Stimulated activated CD8-positive, alpha-beta memory T cell treated with anti-CD3 and anti-CD28 coated beads, Interleukin-4, amount 100 ng/mL, for 48 hours (primary cell): Measurements from ENCODE around the gene COASY.
"Not testable (repeated sequence)": the region's sequence is repeated elsewhere in the genome, so short reads cannot be mapped to it uniquely, and the experiment has no call there.

Experiments
- DNase-seq: peaks from one replicate; pipeline ENCODE4 v3.0.0-alpha.2; 2020

Gene COASY

DNA sequence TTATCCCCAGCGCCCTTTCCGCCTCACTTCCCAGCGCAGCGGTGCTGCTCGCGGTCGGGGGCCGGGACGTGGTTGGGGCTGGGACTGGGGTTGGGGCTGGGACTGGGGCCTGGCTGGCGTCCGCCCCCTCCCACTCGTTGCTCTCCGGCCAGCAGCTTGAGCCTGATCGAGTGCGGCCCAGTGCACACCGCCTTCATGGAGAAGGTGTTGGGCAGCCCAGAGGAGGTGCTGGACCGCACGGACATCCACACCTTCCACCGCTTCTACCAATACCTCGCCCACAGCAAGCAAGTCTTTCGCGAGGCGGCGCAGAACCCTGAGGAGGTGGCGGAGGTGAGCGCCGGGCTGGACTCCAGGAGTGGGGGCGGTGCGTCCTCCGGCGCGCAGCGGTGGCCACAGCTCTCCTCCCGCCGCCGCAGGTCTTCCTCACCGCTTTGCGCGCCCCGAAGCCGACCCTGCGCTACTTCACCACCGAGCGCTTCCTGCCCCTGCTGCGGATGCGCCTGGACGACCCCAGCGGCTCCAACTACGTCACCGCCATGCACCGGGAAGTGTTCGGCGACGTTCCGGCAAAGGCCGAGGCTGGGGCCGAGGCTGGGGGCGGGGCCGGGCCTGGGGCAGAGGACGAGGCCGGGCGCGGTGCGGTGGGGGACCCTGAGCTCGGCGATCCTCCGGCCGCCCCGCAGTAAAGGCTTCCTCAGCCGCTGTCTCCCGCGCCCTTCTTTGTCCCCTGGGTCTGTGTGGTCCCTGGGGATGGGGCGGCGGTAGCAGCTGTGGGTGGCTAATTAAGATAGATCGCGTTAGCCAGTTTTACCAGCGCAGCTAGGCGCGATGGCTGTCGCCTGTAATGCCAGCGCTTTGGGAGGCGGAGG lies 7.5 kb upstream of the COASY start:
- peak; percentile 89 for DNase-seq

DNA sequence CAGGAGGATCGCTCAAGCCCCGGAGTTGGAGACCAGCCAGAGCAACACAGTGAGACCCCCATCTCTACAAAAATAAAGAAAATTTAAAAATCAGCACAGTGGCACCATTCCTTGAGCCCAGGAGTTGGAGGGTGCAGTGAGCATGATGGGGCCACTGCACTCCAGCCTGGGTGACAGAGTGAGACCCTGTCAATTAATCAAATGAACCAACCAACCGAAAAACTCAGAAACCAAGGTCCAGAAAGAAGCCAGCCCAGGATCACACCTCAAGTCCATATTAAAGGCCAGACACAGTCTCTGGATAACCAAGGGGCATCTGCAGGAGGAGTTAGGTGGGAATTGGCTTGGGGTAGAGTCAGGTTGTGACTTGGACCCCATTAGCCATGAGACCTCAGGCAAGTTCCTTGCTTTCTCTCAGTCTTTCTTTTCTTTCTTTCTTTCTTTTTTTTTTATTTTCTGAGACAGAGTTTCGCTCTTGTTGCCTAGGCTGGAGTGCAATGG lies 6.8 kb upstream of the COASY start:
- DNase-seq = no peak

DNA sequence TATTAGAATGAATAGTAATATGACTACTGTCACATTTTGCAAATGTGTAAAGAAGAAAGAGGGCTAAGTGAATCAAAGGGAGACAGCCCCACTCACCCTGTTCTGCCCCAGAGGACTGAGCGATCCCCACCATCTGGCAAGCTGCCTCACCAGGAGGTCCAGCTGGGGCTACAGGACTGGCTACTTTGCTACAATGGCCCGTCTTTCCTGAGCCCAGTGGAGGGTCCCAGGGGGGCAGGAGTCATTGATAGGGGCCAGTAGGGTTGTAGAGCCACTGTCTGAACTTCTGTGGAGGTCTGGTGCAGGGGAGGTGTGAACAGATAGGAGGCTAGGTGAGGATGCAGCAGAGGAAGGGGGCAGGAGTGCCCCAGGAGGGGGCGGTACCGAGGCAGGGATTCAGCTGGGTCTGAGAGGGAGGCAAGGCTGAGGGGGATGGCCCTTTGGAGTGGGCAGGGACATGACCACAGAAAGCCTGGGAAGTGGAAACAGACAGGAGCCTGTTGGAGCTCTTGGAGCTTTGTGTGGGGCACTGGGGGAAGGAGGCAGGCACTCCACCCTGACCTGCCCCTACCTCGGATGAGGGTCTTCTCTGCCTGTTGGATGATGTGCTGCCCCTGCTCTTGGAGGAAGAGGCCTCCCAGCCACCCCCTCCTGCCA lies 5.9 kb upstream of the COASY start:
- DNase-seq = not testable (repeated sequence)

DNA sequence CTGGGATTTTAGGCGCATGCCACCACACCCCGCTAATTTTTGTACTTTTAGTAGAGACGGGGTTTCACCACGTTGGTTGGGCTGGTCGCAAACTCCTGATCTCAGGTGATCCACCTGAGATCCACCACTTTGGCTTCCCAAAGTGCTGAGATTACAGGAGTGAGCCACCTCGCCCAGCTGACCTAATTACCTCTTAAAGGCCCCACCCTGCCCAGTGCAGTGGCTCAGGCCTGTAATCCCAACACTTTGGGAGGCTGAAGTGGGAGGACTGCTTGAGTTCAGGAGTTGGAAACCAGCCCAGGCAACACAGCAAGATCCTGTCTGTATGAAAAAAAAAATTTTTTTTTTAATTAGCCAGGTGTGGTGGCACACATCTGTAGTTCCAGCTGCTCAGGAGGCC lies 2.9 kb upstream of the COASY start:
- no peak for DNase-seq

DNA sequence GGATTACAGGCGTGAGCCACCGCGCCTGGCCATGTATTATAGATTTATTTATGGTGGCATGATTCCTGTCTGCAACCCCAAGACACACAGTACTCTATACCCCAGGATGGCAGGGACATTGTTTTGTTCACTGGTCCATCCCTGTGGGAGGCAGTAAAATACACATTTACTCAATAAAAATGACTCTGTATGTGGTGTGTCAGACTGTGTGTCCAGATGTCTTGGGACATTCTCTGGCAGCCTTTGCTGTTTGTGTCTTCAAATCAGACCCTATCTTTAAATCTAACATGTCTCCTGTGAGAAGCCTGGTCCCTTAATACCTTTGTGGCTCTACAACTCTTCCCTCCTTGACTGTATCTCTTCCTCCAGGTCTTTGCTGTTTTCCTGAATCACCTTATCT lies 1.7 kb upstream of the COASY start:
- no peak for DNase-seq

DNA sequence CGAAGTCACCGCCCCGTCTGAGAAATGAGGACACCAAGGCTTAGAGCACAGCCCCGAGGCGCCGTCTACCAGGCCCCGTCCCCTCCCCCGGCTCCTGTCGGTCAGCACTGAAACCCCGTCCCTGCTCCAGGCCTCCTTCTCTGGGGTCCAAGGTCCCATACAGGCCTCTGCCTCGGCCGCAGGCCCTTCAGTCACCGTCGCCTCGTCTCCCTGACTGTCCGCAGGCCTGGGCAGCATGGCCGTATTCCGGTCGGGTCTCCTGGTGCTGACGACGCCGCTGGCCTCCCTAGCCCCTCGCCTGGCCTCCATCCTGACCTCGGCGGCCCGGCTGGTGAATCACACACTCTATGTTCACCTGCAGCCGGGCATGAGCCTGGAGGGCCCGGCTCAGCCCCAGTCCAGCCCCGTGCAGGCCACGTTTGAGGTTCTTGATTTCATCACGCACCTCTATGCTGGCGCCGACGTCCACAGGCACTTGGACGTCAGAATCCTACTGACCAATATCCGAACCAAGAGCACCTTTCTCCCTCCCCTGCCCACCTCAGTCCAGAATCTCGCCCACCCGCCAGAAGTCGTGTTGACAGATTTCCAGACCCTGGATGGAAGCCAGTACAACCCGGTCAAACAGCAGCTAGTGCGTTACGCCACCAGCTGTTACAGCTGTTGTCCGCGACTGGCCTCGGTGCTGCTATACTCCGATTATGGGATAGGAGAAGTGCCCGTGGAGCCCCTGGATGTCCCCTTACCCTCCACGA lies 617 bp downstream of the COASY start:
- DNase-seq = no peak

DNA sequence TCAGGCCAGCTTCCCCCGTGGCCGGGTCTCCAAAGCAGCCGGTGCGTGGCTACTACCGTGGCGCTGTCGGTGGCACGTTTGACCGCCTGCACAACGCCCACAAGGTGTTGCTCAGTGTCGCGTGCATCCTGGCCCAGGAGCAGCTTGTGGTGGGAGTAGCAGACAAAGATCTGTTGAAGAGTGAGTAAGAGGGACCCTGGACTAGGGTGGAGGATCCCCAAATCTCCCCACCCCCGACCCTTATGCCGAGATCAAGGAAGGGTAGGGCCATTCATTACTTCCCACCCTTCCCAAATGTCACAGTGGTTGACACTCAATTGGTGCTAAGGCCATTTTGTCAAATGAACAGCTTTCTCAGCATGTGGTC lies 1.2 kb downstream of the COASY start:
- no peak for DNase-seq

DNA sequence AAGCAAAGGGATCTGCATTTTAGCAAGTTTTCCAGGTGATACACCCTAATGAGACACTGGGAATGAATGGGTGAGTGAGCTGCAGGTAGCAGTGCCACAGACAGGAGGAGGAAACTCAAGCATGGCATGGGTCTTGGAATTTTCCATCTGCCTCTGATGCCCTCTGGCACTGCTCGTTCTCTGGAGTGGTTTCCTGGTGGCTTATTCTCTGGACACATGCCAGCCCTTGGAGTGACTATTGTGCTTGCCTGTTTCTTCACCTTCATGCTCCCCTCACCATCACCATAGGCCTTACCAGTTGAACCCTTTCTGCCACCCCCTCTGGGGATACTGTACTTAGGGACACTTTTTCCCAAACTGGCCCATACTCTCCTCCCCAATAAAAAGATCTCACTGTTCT lies 1.6 kb downstream of the COASY start:
- no peak for DNase-seq

DNA sequence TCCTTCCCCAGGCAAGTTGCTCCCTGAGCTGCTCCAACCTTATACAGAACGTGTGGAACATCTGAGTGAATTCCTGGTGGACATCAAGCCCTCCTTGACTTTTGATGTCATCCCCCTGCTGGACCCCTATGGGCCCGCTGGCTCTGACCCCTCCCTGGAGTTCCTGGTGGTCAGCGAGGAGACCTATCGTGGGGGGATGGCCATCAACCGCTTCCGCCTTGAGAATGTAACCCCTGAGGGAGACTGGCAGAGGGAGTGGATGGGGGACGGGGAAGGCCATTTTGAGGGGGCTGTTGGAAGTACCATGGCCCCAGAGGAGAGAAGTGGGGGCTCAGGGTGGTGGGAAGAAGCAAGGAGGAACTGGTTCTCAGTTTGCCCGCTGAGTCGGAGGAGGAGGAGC lies 2.0 kb downstream of the COASY start:
- DNase-seq = no peak

DNA sequence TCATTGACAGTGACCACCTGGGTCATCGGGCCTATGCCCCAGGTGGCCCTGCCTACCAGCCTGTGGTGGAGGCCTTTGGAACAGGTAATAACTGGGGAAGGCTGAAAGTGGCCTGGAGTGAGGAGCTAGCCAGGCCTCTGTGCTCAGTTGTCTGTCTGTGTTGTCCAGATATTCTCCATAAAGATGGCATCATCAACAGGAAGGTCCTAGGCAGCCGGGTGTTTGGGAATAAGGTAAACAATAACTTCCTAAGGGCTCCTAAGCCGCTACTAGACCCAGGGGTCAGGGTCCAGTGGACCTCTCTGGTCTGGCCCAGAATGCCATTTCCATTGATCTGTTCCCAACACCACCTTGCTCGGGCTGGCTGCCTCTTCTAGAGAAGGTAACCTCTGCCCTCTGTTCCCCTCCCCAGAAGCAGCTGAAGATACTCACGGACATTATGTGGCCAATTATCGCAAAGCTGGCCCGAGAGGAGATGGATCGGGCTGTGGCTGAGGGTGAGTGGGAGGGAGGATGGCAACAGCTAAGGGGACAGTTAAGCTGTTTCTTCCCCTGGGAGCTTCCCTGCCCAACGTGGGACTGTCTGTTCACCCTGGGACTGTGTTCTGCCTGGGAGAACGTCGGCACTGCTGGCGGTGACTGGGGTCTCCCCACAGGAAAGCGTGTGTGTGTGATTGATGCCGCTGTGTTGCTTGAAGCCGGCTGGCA lies 3.0 kb downstream of the COASY start:
- no peak for DNase-seq

DNA sequence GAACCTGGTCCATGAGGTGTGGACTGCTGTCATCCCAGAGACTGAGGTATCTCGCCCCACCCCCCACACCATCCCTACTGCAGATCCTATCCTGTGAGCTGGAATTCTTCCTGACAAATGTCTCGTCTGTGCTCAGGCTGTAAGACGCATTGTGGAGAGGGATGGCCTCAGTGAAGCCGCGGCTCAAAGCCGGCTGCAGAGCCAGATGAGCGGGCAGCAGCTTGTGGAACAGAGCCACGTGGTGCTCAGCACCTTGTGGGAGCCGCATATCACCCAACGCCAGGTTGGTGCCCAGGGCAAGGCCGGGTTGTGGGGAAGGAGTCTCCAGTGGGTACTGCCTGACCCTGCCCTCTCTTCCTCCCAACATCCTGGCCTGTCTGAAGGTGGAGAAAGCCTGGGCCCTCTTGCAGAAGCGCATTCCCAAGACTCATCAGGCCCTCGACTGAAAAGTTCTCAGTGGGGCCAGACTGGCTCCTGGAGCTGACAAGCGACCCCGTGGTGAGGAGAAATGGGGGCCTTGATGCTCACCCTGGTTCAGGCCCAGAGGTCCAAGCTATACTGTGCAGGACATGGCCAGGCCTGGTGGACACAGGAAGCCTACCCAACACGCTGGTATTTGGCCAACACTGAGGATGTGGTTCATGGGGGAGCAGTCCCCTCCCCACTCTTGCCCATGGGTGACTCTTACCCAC lies 3.7 kb downstream of the COASY start:
- no peak for DNase-seq

DNA sequence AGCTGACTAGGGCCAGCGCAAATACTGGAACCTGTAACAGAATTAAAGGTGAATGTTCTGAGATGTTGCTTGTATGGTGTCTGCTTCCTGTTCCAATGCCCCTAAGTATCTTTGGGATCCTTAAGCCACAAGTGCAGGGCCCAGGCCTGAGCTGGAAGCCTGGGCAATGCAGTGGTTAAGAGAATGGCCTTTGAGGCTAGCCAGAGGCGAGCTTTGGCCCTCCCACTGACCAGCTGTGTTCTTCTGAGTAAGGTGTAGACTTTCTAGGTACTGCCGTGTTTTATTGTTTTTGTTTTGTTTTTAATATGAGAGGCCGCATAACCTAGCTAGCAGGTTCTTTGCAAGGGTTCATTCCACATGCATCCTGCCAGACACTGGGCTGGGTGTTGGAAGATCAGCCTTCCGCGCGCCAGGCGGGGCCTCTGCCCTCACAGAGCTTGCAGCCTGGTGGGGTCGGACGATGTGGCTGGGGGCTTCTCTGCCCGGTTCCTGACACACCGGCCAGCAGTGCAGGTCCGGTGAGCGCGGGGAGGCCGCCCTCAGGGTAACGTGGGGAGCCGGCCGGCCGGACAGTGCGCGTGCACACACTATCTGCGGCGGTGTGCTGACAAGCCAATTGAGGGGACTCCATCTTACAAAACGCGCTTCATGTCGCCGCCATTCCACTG lies 4.4 kb downstream of the COASY start:
- no peak for DNase-seq

DNA sequence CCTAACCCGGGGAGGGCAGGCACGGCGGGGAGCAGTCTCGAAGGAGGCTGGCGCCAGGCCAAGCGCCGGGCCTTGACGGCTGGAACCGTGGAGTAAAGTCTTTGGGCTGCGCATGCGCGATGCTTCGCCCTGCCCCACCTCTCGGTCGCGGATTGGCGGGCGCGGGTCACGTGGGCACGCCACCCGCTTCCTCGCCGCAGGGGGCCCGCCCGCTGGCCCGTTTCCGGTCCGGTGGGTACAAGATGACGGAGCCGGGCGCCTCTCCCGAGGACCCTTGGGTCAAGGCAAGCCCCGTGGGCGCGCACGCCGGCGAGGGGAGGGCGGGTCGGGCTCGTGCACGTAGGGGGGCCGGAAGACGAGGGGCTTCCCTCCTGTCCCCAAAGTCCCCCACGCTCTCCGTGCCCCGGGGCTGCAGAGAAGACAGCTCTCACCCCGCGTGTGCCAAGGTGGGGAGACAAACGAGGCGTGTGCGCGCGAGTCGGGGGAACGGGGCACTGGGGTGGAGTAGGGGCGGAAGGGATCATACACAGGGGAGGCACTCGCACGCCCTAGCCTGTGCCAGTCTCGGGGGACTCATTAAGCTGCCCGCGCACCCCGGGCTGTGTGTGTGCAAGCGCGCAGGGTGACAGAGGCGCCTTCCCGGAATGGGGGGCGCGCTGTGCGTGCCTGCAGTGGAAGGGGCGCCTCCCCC lies 5.1 kb downstream of the COASY start, which contains the start of gene MLX:
Gene MLX (plus strand): TSS at position 218 of the 691 bp plus-strand sequence. CDS start 25 bp downstream, at position 243.
- peak; percentile 95 for DNase-seq

DNA sequence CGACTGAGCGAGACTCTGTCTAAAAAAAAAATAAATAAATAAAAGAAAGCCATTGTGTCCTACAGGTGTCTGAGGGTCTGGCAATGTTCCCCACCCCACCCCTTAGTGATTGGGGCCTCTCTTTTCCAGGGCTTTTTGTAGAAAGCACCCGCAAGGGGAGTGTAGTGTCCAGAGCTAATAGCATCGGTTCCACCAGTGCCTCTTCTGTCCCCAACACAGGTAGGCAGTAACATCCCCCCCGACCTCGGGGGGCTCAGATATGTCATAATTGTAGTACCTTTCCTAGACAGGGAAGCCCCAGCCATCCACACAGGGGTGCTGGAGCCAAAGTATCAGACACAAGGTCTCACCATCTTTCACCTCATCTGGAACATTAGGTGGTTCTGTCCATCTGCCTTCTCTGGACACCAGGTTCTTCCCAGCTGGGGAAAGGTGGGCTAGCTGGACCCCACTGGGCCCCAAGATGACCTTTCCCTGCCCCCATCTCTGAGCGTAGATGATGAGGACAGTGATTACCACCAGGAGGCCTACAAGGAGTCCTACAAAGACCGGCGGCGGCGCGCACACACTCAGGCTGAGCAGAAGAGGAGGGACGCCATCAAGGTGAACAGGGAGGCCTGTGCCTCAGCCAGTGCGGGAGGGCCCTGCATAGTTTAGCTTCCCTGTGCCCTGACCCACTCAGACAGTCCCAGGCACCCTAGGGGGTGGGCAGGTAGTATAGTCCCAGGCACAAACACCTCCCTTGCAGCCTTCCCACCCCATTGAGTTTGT lies 6.6 kb downstream of the COASY start:
- DNase-seq = no peak

DNA sequence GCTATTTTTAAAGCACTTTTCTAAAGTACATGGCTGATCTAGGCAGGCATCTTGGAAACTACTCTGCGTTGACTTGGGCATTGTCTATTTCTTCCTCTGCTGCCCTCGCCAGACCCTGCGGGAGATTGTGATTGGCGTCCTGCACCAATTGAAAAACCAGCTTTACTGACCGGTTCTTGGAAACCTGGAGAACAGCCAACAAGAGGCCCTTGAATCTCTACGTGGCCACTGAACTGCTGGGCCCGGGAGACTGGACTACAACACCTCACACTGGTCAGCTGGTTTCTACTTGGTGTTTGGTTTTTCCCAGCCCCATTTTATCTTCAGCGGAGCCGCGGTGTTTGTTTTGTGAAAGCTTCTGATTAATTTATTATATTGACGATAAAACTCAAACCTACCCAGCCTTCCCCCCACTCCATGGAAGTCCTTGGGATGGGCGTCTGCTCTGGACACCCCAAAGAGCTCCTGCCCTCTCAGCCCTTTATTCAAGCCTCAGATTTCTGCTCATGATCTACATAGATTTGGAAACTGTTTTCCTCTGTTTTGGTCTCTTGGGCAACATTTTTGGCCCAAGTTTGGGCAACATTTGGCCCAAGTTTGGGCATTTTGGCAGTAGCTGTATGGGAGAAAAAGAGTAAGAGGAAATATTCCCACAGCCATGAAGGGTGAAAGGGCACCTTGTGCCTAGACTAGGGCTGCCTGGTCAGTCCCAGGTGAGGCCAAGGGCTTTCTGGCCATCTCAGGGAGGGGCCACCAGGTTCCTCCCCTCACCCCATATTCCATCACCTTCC lies 9.7 kb downstream of the COASY start:
- no peak for DNase-seq

DNA sequence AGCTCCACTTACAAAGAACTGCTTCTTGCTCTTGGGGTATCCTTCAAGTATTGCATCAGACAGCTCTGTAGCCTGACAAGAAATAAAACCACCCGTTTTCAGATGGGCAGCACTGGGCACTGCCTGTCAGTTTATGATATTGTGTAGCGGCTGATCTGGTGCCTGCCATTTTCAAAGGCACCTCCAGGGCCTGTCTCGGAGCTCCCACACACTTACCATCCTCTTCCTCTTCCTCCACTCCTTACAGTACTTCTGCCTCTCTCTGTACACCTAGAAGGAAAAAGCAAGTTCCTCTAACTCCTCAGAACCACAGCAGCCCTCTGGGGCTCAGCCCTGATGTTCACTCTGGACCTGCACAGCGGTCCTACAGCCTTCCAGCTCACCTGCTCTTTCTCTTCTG lies 11.1 kb downstream of the COASY start:
- no peak for DNase-seq

DNA sequence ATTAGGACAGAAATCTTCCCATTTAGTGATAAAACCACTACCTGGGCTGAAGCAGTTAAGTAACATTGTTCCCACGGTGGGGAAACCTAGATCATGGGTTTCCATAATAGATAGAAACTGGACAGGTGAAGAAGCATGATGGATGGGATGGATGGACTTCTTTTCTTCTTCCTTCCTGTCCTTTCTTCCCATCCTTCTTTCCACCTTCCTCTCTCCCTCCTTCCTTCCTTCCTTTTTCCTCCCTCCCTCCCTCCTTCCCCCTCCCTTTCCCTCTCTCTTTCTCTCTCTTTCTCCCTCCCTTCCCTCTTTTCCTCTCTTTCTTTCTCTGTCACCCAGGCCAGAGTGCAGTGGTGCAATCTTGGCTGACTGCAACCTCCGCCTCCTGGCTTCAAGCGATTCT lies 12.5 kb downstream of the COASY start:
- DNase-seq = no peak

DNA sequence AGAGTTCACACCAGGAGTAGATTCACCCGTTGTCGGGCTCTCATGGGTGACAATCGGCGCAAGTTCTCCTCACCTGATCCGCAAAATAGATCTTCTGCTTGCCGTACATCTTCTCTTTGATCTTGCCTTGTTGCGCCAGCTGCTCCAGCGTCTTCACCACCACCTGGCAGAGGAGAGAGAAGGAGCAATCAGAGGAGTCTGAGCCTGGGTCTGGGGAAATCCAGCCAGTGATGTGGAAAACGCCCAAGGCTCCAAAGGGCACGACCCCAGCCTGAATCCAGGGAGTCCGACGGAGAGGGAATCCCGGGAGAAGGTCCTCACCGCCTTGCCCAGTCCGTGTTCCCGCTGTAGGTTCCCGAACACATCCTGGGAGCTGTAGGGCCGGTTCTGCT lies 15.2 kb downstream of the COASY start:
- no peak for DNase-seq

DNA sequence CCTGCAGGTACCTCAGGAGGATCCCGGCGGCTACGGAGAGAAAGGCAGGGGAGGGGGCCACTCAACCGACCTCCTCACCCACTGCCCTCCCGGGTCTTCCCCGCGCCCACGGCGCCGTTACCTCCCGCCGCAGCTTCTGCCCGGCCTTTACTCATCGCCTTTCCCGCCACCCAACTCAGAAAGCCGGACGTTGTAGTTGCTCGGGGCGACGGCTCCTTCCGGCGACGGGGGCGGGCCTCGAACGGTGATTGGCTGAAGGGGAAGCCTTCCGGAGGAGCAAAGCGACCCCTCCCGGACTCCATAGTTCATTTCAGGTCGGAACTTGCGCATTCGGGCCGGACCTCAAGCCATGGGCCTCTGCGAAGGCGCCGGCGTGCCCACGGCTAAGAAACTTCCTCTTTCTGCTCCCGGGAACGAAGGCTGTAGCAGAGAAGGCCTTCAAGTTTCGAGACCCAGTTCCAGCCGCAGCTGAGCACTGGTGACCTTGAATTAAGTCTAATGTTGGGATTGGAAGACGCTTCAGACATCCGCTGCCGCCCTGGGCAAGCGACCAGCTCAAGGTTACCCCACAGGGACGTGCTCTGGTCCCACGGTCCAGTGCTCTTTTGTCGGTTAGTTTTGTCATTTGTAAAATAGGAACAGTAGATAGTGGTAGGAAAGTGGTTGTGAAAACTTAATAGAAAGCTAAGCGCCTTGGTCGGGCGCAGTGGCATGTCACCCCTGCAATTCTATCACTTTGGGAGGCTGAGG lies 15.8 kb downstream of the COASY start, which contains the start of gene PSMC3IP:
Gene PSMC3IP (minus strand): TSS at position 198 of the 750 bp plus-strand sequence. CDS start 43 bp downstream, at position 155.
- peak; percentile 97 for DNase-seq
